MM.1S (cell line): ENCODE results near the gene KCNQ2.

Source experiments
- CTCF ChIP-seq: fragments of 300-600 bp; sonication (generic); IDR thresholded peaks from 2 replicates; pipeline ENCODE4 v1.5.1; 2016; ENCODE audit warnings: antibody characterized with exemption, low read length, mixed read lengths
- EZH2 ChIP-seq: fragments of 300-600 bp; sonication (generic); optimal IDR thresholded peaks from 2 replicates; pipeline ENCODE3; 2017; ENCODE audit warnings: low read depth, mild to moderate bottlenecking, antibody characterized with exemption, low read length, mixed read lengths

- TF ChIP-seq CTCF: no peak
- no peak for TF ChIP-seq EZH2
Measured at GRCh38 chr20:63491078-63491477, 18.6 kb upstream of the KCNQ2 start.
